Measurements from ENCODE around the gene KRT73.
"Not testable (repeated sequence)": the region's sequence is repeated elsewhere in the genome, so short reads cannot be mapped to it uniquely, and the experiment has no call there.

Gene KRT73

GRCh38 chr12:52600475-52600874, 17.9 kb downstream of the KRT73 start:
- DNase-seq (ENCODE audit: low spot score), result no peak

DNA sequence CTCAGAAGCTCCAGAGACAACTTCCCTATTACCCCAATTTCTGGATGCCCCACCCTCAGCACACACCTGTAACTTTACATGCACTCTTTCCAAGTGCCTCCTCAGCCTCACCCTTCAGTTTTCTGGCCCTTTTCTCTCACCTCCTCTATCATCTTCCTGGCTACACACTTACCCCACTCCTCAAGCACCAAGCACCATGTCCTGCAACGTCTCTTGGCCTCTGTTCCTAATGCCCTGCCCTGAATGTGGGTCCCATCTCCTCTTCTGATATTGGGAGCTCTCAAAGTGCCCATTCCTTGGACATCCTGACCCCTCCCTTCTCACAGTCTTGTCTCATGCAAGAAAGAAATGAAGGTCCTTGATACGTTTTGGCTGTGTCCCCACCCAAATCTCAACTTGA, 18.3 kb downstream of the KRT73 start:
- DNase-seq (ENCODE audit: low spot score), result no peak

DNA sequence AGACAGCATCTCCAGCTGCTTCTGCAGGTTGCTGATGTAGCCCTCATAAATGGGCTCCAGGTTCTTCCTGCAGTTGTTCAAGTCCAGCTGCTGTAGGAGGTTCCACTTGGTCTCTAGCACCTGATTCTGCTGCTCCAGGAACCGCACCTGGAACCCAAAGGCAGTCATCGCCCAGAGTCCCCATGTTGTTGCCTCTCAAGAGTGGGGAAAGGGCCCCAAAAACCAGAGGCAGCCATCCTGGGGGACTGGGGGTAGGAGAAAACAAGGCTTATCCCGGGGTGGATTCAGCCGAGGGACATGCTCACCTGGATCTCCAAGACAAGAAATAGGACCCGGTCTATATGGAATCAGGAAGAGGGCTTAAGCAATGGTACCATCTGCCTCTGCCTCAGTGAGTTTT, 19.4 kb downstream of the KRT73 start:
- no peak for DNase-seq (ENCODE audit: low spot score)

- not testable (repeated sequence) for DNase-seq (ENCODE audit: low spot score)
These were observed 24.1 kb downstream of the KRT73 start for GRCh38 chr12:52594237-52594636.

- no peak for DNase-seq (ENCODE audit: low spot score)
These were observed 26.8 kb downstream of the KRT73 start for GRCh38 chr12:52591521-52591920.

GRCh38 chr12:52590021-52590420, 28.3 kb downstream of the KRT73 start:
- no peak for DNase-seq (ENCODE audit: low spot score)

GRCh38 chr12:52587563-52587962, 30.8 kb downstream of the KRT73 start:
- DNase-seq (ENCODE audit: low spot score), result no peak

GRCh38 chr12:52585946-52586345, 32.4 kb downstream of the KRT73 start:
- DNase-seq (ENCODE audit: low spot score), result no peak

- no peak for DNase-seq (ENCODE audit: low spot score)
These were observed 33.3 kb downstream of the KRT73 start for GRCh38 chr12:52585066-52585465.

DNA sequence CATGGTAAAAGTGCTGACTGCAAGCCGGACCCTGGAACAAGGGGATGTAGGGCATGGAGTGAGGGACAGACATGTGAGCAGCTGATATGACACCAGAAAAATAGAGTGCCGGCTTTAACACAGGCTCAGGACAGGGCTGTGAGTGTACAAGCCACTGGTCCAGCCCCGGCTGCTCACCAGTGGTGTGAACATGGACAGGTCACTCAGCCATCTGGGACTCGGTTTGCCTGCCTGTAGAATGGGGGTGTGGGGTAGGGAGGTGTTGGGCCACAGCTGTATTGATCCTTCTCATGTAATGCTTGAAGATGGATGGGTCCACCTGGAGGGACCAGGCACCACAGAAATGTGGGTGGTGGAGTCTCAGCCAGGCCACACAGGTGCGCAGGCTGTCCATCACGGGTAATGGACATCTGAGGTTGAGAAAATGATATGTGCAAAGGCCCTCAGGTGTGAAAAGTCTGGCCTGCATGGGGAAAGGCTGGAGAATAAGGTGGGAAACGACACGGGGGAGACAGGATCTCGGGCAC, 34.1 kb downstream of the KRT73 start:
- DNase-seq (ENCODE audit: low spot score), result no peak

GRCh38 chr12:52582971-52583456, 35.3 kb downstream of the KRT73 start:
- DNase-seq (ENCODE audit: low spot score), result peak; percentile 50

GRCh38 chr12:52582486-52582885, 35.9 kb downstream of the KRT73 start:
- no peak for DNase-seq (ENCODE audit: low spot score)

DNA sequence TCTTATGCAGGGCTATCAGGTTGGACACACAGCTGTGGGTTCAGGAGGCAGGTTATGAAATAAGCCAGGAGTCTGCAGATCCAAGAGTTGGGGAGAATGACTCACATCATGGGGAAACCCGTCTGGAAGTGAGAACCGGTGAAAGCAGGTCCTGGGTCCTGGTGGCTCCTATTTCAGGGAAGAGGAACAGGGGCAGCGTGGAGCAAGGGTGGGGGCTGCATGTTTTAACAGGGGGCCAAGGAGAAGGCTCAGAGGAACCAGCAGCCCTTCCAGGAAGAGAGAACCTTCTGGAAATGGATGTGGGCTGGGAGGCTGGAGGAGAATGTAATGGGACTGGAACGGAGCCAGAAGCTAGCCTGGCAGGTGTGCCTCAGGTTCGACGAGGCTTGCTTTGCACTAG, 36.9 kb downstream of the KRT73 start:
- DNase-seq (ENCODE audit: low spot score), result no peak

- DNase-seq (ENCODE audit: low spot score), result no peak
These were observed 37.3 kb downstream of the KRT73 start for GRCh38 chr12:52581066-52581465.

DNA sequence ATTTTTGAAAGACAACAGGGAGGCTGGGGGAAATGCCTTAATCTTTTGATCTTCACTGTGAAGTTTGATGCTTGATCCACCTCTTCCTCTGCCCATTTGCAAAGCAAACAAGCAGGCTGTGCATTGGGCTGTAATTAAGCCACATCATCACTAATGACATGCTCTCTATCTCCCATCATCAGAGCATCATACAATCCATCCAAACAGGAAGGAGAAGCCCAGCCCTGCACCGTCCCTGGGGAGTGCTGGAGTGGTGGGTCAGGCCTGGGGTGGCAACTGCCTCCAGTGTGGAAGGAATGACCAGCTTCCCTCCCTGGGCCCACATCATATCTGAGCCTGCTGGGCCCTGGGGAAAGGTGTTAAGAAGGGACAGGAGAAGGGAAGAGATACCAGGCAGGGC, 37.9 kb downstream of the KRT73 start:
- no peak for DNase-seq (ENCODE audit: low spot score)

DNA sequence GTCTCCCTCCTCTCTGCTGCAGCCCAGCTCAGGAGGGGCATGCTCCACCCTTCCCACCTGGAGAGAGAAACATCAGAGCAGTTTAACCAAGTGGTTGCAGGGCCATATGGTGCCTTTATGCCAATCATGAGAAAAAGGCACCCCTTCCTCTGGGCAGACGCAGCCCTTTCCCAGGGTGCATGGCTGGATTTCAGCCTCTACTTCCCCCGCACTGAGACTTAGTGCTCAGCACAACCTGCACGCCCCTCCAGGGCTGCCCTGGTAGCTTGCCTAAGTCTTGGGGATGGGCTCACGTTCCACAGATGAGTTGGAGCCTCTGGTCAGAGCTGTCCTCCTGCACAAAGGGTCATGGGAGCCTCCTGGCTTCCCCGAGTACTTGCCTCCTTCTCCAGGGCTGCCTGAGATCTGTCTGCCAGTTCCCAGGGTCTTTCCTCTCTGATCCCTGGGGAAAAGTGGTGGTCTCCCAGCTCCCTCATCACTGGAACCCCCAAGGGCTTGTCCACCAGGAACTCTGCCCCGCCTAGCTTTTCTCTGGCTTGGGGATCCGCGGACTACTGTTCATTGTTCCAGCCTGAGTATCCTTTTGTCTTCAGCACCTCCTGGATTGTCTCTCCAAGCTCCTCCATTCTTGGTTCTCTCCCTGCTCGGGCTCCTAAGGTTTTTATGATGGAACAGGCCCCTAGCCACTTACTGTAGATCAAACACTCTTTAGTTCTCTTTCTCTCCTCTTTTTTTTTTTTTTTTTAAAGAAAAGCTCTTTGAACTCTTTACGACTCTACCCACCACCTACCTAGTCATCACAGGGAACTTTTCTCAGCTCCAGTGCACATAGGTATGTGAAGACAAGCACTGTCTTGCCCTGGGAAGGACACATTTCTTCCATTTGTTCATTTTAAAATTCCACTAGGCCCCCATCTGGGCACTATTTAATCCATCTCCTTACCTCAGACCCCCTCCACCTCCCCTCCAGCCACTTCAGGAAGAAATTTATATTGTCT, 38.6 kb downstream of the KRT73 start:
- DNase-seq (ENCODE audit: low spot score), result no peak

- DNase-seq (ENCODE audit: low spot score), result no peak
These were observed 39.9 kb downstream of the KRT73 start for GRCh38 chr12:52578469-52578868.

GRCh38 chr12:52577316-52577715, 41.0 kb downstream of the KRT73 start:
- no peak for DNase-seq (ENCODE audit: low spot score)

DNA sequence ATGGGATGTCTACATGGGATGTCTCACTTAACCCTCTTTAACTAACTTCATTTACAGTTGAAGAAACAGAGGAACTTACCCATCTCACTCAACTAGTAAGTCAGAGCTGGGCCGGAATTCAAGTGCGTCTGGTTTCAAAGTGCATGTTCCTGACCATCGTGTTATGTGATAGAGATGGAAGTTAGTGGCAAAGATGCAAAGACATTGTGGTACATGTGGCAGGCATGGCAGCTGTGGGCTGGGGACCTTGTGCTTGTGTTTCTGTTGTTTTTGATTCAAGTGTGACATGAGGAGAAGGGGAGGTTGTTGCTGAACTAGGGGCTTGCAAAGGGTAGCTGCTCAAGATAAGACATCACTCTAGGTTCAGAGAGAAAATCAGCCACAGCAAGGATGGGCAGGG, 42.4 kb downstream of the KRT73 start:
- DNase-seq (ENCODE audit: low spot score), result no peak

DNA sequence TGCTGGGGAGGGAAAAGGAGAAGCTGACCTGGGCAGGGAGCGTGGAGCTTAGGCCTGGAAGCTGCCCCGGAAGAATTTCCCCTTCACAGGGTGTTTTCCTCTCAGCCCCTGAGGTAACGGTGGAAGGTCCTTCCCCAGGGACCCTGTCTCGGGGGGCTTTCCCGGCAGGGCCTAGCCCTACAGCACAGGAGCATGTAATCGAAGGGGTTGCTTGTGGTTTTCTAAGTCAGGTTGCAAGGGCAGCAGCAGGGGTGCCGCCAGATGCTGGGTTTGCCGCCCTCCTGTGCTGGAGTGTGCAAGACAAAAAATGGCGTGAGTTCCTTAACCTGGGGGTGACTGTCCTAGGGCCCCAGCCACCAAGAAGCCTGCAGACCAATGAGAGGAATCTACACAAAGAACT, 43.1 kb downstream of the KRT73 start:
- no peak for DNase-seq (ENCODE audit: low spot score)

GRCh38 chr12:52573743-52574142, 44.6 kb downstream of the KRT73 start, which contains the start of gene KRT74:
TSS of gene KRT74 (minus strand) at chr12:52573843. CDS start at chr12:52573777, 66 bp downstream.
- no peak for DNase-seq (ENCODE audit: low spot score)

- no peak for DNase-seq (ENCODE audit: low spot score)
These were observed 45.1 kb downstream of the KRT73 start for GRCh38 chr12:52573306-52573705.

- DNase-seq (ENCODE audit: low spot score), result no peak
These were observed 47.8 kb downstream of the KRT73 start for GRCh38 chr12:52570511-52570910.
